Heart left ventricle (tissue), 16 donors: ENCODE data around the gene ZNF217. TPM values are rescaled to one million over a fixed set of nuclear protein-coding genes. Genes with fewer than 3 reads are reported as not detected.
"Not testable (repeated sequence)": the region's sequence is repeated elsewhere in the genome, so short reads cannot be mapped to it uniquely, and the experiment has no call there.

Experiments used
- ATAC-seq, 4 donors: fragments of 200-7000 bp; cut with Tn5 transposase; one replicate each; pipeline ENCODE4 v1.9.1; 2020 to 2022; ENCODE audit warnings: moderate library complexity in 4 of 4, mild to moderate bottlenecking in 3 of 4, moderate number of reproducible peaks in 1 of 4
- DNase-seq, 5 donors: peaks; one replicate each; pipeline ENCODE4 v3.0.0-alpha.2; 2020
- H3K27ac ChIP-seq, 12 donors: fragments of 200-600 bp; sonication (generic) in 4 of 12; one replicate each; pipeline versions ENCODE4 v1.5.0 to v1.8.0; 2016 to 2022; ENCODE audit warnings: mild to moderate bottlenecking in 2 of 12
- H3K27me3 ChIP-seq, 9 donors: fragments of 200-600 bp; sonication (generic) in 2 of 9; one replicate each; pipeline versions ENCODE4 v1.5.1 to v1.8.0; 2016 to 2022; ENCODE audit warnings: mild to moderate bottlenecking in 3 of 9
- H3K36me3 ChIP-seq, 9 donors: fragments of 200-600 bp; sonication (generic) in 2 of 9; one replicate each; pipeline versions ENCODE4 v1.5.0 to v1.8.0; 2018 to 2022; ENCODE audit warnings: mild to moderate bottlenecking in 2 of 9
- H3K4me1 ChIP-seq, 12 donors: fragments of 200-600 bp; sonication (generic) in 4 of 12; one replicate each; pipeline versions ENCODE4 v1.5.0 to v1.8.0; 2016 to 2022; ENCODE audit warnings: mild to moderate bottlenecking in 3 of 12
- H3K4me3 ChIP-seq, 12 donors: fragments of 200-600 bp; sonication (generic) in 4 of 12; one replicate each; pipeline versions ENCODE4 v1.5.0 to v1.8.0; 2017 to 2022; ENCODE audit warnings: mild to moderate bottlenecking in 9 of 12, moderate library complexity in 4 of 12
- H3K9me3 ChIP-seq, 12 donors: fragments of 200-600 bp; sonication (generic) in 4 of 12; one replicate each; pipeline versions ENCODE4 v1.5.0 to v1.8.0; 2016 to 2022; ENCODE audit warnings: mild to moderate bottlenecking in 1 of 12
- POLR2A ChIP-seq, 2 donors: fragments of 450-650 bp; IDR thresholded peaks; one replicate each; pipeline ENCODE4 v1.6.1; 2017; ENCODE audit warnings: antibody characterized with exemption in 2 of 2, mild to moderate bottlenecking in 2 of 2, moderate library complexity in 2 of 2
- WGBS, 4 donors: extraction: QIAGEN DNeasy Blood & Tissue Kit in 2 of 4; methylation state at CpG; one replicate each; pipeline versions ENCODE4 v1.1.5 to v1.1.7; 2013 to 2018; 5-methylcytosine and 5-hydroxymethylcytosine counted together
- intact Hi-C, 10 donors: fragments of 100-400 bp; cut with DNase I; formaldehyde crosslinking; loops; one replicate each; pipeline versions ENCODE4 v1.11.1 to v1.14.2; 2022
- polyA plus RNA-seq, 2 donors: library from polyadenylated mRNA; stranded (reverse); fragments of 200-250 nt; gene quantifications; one replicate each; pipeline ENCODE4 v1.2.3, GENCODE V29; 2013
- total RNA-seq, 9 donors: library from RNA; depleted of rRNA in 2 of 9; stranded (reverse); fragments of >200 nt in 2 of 9; fragmentation: NEBNext Ultra II Directional in 3 of 9; extraction: Animal tissue kit (Norgen Biotek cat#: 25700) in 3 of 9; gene quantifications; one replicate each; pipeline versions ENCODE4 v1.1.0 to v1.2.4, GENCODE V29; 2016 to 2023
- TF ChIP-seq, protein P1 (sequence below), 12 donors: fragments of 200-600 bp; sonication (generic) in 4 of 12; IDR thresholded peaks; one replicate each; pipeline versions ENCODE4 v1.5.0 to v1.8.0; 2018 to 2022; ENCODE audit warnings: antibody characterized with exemption in 12 of 12, mild to moderate bottlenecking in 5 of 12
- donor health status: ischemic (EF 13 %, LVEDD 7.1; RV severe dilation, severe dysfunction).
- donor health status: healthy with polysubstance abuse.
- donor health status: DM: no; HTN: yes; CAD: no.
- donor health status: DM: no; HTN: no; CAD: no.
- donor health status: ischemic (EF 25% LVEDD 6.9; RV normal size, moderate dysfunction).
- donor health status: ischemic (EF 25% LVEDD 5.7; RV mildly dilated, moderate dysfunction).
- donor health status: healthy.
- donor health status: DM: yes; HTN: yes; CAD: no.
- donor health status: ischemic (EF 35%, LVEDD 5.7; RV mildly dilated, moderate dysfunction).
- donor health status: nonischemic (EF 11% LVEDD 7.7; RV severe dilation, severe dysfunction).
- donor health status: DM: yes; HTN: yes; CAD: no.
- donor health status: PGD.
- donor health status: ischemic (EF 29% LVEDD 5.4; RV normal size, mild dysfunction).
- donor health status: nonischemic (EF 23%, LVEDD 6.1; RV moderate dilation, normal function).

Gene ZNF217
- total and polyA plus RNA-seq, 11 donors: 3.7 to 24.1 (median 8.0) TPM

GRCh38 chr20:53597521-53598120 is 4.0 kb upstream of the ZNF217 start:
- peaks cover 0 to 41% (median 5%) of the 10 kb centered on the region in 12 donors for H3K4me1 ChIP-seq
- 75 to 83% (median 80%) methylated on average over 4 of the region's 4 CpGs for WGBS, 4 donors
- peak overlapping the region in 3 of 12 donors; percentile 96 to 99 (median 99) for H3K27ac ChIP-seq
- intact Hi-C loops: loop anchor here in 2 of 10 donors (10.0 kb wide), 1 partner anchor 137 kb away; no protein-coding TSS in a partner anchor
- H3K27me3 ChIP-seq: no peaks in the 10 kb centered on the region
- H3K4me3 ChIP-seq: no peak overlapping the region
- TF ChIP-seq POLR2A (IDR thresholded peaks at IDR 0.05): no peak
- TF ChIP-seq, protein P1, sequence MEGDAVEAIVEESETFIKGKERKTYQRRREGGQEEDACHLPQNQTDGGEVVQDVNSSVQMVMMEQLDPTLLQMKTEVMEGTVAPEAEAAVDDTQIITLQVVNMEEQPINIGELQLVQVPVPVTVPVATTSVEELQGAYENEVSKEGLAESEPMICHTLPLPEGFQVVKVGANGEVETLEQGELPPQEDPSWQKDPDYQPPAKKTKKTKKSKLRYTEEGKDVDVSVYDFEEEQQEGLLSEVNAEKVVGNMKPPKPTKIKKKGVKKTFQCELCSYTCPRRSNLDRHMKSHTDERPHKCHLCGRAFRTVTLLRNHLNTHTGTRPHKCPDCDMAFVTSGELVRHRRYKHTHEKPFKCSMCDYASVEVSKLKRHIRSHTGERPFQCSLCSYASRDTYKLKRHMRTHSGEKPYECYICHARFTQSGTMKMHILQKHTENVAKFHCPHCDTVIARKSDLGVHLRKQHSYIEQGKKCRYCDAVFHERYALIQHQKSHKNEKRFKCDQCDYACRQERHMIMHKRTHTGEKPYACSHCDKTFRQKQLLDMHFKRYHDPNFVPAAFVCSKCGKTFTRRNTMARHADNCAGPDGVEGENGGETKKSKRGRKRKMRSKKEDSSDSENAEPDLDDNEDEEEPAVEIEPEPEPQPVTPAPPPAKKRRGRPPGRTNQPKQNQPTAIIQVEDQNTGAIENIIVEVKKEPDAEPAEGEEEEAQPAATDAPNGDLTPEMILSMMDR (IDR thresholded peaks at IDR 0.05): no peak
- DNase-seq (no peak), ATAC-seq (no peak)
- H3K36me3 ChIP-seq: no peaks in the 10 kb centered on the region
- H3K9me3 ChIP-seq: no peaks in the 10 kb centered on the region

GRCh38 chr20:53597030-53597482 is 3.4 kb upstream of the ZNF217 start:
- no peak for ATAC-seq
- H3K36me3 ChIP-seq: no peaks in the 10 kb centered on the region
- no peak overlapping the region for H3K4me3 ChIP-seq
- H3K4me1 ChIP-seq: peaks cover 0 to 41% (median 5%) of the 10 kb centered on the region in 12 donors
- 36 to 54% (median 38%) methylated on average over 3 of the region's 3 CpGs for WGBS, 4 donors
- intact Hi-C loops: loop anchor here in 2 of 10 donors (10.0 kb wide), 1 partner anchor 138 kb away; no protein-coding TSS in a partner anchor
- TF ChIP-seq, protein P1 (IDR thresholded peaks at IDR 0.05): no peak
- TF ChIP-seq POLR2A (IDR thresholded peaks at IDR 0.05): no peak
- H3K9me3 ChIP-seq: no peaks in the 10 kb centered on the region
- no peaks in the 10 kb centered on the region for H3K27me3 ChIP-seq
- peak overlapping the region in 9 of 12 donors; percentile 15 to 99 (median 34) for H3K27ac ChIP-seq
- DNase-seq: peak in 1 of 5 donors; percentile 5

DNA sequence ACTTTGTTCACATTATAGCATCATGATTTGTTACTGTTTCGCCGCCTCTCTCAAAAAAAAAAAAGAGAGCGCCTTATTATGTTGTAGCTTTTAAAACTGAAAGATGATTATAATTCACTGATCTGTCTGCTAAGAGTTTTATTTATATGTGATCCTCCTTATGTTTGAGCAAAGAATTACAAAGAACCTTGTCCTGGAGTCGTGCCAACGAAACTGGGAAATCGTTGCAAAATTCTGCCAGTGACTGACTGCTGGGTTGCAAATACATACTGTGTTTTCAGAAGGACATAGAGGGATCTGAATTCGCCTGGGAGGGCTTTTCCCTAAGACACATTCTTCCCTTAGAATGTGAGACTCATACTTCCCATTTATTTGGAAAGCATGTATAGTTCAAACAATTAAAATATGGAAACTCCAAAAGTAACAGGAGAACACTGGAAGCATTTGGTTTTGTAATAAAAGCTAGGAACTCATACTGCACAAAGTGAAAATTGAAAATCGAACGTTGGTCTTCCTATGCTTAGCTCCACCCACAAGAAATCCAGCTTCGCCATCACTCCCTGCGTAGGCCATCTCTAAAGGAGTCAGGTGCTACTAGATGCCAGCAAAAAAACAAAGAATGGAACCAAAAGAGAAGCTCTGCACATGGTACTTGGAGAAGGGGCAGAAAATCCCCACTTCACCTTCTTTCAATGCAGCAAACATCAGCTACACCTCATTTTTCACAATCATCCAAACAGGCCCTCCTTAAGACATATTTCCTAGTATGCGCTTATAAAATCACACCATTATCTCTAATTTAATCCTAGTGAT is 2.8 kb upstream of the ZNF217 start:
- intact Hi-C loops: loop anchor here in 2 of 10 donors (10.0 kb wide), 1 partner anchor 138 kb away; no protein-coding TSS in a partner anchor
- peak overlapping the region in 5 of 12 donors; percentile 8 to 28 (median 19) for H3K4me3 ChIP-seq
- H3K36me3 ChIP-seq, H3K27me3 ChIP-seq, ATAC-seq, H3K9me3 ChIP-seq: not testable (repeated sequence)
- WGBS, 4 donors: 48 to 57% (median 50%) methylated on average over 12 of the region's 12 CpGs
- peaks cover 0 to 41% (median 7%) of the 10 kb centered on the region in 12 donors for H3K4me1 ChIP-seq
- peak in 1 of 5 donors; percentile 7 for DNase-seq
- H3K27ac ChIP-seq: peak overlapping the region in 10 of 12 donors; percentile 15 to 100 (median 65)

- not testable (repeated sequence) for DNase-seq, ATAC-seq, H3K9me3 ChIP-seq, H3K36me3 ChIP-seq, H3K27me3 ChIP-seq
- H3K4me1 ChIP-seq: peaks cover 0 to 47% (median 9%) of the 10 kb centered on the region in 12 donors
- H3K4me3 ChIP-seq: peak overlapping the region in 1 of 12 donors; percentile 86
- 58 to 67% (median 64%) methylated on average over 2 to 3 of the region's 3 CpGs for WGBS, 4 donors
- peak overlapping the region in 8 of 12 donors; percentile 28 to 100 (median 98) for H3K27ac ChIP-seq
- intact Hi-C loops: loop anchor here in 4 of 10 donors (2.0 to 10.0 kb wide), 2 partner anchors 27 to 139 kb away; no protein-coding TSS in a partner anchor
Observed at GRCh38 chr20:53595742-53596141, 2.1 kb upstream of the ZNF217 start.

DNA sequence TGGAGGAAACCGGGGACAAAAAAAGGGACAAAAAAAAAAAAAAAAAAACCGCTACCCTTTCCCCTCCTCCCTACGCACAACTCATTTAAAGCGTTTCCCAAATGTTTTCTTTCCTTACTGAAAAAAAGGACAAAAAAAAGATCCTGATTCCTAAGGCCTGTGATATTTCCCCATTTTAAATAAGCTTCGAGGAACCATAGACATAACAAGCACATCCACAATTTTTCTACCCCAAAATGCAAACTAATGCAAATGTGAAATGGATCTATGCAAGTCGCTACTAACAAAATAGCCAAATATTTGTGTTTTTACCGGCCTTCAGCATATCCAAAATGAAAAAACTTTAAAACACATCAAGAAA is 1.4 kb upstream of the ZNF217 start:
- Histone ChIP-seq H3K27ac (peak overlapping the region; percentile 83 to 100 (median 99)), H3K36me3 (no peaks in the 10 kb centered on the region), H3K27me3 (no peaks in the 10 kb centered on the region), H3K9me3 (no peaks in the 10 kb centered on the region), H3K4me3 (peak overlapping the region; percentile 33 to 96 (median 94)), H3K4me1 (peaks cover 0 to 53% (median 14%) of the 10 kb centered on the region in 12 donors)
- TF ChIP-seq POLR2A (IDR thresholded peaks at IDR 0.05): no peak
- TF ChIP-seq, protein P1 (IDR thresholded peaks at IDR 0.05): no peak
- intact Hi-C loops: loop anchor here in 4 of 10 donors (2.0 to 10.0 kb wide), 2 partner anchors 28 to 140 kb away; no protein-coding TSS in a partner anchor
- DNase-seq (no peak), ATAC-seq (no peak)
- 13 to 20% (median 15%) methylated on average over 7 of the region's 7 CpGs for WGBS, 4 donors
